ENCODE data around the gene ZNF280A.
A peak's percentile ranks its signal among the peaks of the same experiment; 100 is the strongest.
"Not testable (repeated sequence)": the region's sequence is repeated elsewhere in the genome, so short reads cannot be mapped to it uniquely, and the experiment has no call there.

The ZNF280A gene

DNA sequence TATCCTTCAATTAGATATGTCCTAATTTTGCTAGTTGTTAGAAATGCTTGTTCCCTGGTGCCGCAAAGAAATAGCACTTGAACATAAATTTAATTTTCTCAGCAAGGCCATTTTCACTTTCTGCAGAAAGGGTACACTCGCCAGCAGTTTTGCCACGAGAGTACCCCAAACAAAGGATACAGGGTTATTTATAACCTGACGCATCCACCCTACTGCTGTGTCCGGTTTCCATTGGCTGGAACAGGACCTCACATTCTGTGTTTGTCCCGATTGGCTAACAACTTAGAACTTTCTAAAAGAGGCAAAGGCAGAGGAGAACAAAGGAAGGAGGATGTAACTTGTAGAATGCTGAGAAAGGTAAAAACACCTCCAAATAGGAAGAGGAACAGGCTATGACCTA is 10.2 kb downstream of the ZNF280A start:
- DNase-seq = not testable (repeated sequence)

DNA sequence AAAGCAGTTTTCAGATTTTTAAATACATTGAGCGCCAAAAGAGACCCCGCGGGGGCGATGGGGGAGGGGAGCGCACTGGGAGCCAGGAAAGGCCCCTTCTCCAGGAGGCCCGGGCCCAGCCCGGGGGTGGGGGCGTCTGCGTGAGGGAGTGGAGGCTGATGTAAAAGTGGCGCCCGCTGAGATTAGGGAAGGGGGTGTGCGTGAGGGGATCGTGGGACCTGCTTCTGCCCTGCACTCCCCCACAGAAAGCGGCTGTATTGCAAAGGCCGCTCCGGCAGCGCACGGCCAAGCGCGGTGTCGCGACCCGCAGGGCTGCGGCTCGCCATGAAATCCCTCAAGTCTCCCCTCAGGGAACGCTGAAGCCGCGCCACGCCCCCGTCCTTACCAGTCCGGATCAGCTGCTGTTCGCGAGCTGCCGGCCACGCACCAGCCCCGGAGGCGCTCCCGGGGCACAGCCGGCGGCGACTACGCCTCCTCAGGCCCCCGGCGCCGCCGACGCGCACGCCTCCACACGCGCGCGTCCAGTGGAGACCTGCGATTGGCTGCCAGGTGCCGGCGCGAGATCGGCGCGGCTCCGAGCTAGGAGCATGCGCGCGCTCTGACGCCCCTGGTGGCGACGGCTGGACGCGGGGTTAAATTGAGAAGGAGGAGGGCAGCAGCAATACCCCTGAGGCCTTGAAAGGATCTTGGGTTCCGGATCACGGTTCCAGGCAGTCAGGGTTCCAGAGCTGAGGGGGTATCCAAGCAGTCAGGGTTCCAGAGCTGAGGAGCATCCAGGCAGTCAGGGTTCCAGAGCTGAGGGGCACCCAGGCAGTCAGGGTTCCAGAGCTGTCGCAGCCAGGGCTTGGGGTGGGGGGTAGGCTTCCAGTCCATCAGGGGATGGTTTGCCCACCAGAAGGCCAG is 11.5 kb downstream of the ZNF280A start, which contains the start of gene ZNF280B:
Gene ZNF280B, minus strand, starts transcription at position 469 of the 903 bp plus-strand sequence. CDS start 19,344 bp downstream, outside the sequence.
- DNase-seq = peak; percentile 77

DNA sequence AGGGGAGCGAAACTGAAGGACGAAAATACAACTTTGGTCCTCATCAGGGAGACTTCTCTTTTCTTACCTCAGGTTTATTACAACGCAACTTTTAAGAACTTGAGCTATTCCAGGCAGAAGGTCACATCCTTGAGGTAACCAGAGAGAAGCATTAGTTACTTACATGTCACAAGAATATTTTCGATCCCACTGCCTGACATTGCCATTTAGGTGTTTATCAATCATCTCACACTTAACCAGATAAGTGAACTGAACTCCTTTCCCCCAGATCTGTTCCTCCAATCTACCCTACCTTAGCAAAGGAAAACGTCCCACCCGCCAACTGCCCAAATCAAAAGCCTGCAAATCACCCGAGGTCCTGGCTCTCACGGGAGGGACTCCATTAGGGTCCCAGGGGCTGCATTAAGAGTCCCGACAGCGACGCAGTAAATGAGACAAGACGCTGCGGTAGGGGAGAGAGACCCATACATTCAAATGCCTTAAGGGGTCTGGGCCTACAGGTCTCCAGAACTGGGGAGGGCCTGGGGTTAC is 12.3 kb downstream of the ZNF280A start:
- no peak for DNase-seq

DNA sequence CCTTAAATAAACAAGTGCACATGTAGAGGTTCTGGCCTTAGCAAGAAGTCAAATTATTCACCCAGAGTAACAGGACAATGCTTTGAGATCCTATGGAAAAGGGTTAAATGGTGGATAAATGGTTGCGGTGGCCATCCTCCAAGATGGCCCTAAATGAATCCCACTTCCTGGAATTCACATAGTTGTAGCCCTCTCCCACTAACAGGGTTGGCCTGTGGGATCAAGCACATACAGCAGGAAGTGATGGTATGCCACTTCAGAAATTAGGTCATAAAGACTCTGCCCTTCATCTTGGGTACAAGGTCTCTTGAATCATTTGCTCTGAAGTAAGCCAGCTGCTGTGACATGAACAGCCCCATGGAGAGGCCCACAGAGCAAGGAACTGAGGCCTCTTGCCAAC is 13.3 kb downstream of the ZNF280A start:
- no peak for DNase-seq

DNA sequence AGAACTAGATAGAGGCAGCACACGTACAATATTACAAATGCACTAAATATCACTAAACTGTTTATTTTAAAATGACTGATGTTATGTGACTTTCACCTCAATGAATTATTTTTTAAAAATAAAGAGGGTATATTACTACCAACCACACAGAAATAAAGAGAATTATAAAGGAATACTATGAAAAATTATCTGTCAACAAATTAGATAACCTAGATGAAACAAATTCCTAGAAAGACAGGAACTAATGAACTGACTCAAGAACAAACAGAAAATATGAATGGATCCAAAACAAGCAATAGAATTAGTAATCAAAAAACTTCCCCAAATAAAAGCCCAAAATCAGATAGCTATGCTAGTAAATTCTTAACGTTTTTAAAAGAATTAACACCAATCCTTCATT is 21.8 kb downstream of the ZNF280A start:
- no peak for DNase-seq

DNA sequence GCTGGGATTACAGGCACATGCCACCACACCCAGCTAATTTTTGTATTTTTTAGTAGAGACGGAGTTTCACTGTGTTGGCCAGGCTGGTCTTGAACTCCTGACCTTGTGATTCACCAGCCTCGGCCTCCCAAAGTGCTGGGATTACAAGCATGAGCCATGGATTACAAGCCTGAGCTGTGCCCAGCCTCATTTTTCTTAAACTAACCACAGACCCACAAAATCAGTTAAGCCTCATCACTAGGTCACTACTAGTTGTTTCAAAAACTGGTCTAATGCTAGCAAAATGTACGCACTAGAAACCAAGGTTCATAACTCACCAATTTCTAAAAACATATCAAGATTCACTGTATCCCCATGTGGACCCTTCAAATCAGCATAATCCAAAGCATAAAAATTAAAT is 28.5 kb downstream of the ZNF280A start:
- not testable (repeated sequence) for DNase-seq

DNA sequence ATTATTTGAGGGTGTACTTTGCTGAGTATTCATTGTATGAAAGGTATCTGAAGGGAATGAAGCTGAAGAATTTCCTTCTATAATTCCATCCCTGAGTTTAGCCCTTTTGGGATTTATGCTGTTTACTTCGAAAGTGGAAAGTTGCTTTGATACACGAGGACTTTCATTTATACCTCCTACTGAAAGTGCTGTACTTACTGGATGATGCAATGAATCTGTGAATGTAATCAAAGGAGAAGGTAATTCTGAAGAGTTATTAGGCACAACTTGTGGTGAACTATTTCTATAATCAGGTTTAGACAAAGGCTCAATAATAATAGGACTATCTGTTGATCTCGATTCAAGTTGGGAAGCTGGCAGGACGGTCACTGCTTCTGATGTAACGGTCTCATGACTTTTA is 31.3 kb downstream of the ZNF280A start:
- DNase-seq = no peak

DNA sequence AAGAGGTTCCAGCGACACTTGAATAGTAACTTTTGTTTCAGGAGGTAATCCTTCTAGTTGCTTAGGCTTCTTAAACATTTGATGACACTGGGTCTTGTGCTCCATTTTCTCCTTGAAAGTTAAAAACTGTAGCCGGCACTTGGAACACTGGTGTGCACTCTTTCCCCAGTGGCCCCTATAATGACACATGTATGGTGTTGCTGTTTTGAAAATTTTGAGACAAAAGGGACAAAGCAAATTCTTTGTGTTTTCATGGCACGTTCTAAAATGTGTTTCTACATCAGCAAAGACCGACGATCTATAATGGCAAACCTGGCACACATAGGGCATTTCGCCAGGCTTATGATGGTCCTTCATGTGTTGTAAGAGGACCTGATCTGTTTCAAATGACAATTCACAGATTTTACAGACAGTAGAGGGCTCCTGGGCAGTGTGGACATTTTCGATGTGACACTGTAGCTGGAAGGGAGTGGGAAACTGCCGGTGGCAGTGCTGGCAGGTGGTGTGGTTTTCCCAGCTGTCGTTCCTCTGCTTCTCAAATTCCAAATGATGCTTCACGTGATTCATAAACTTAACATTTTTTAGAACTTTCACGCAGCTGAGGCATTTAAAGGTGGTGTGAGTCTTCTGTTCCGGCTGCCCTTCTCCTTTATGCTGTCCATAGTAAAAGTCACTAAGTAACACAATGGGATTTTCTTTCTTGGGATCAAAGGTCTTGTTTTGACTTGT is 32.0 kb downstream of the ZNF280A start:
- no peak for DNase-seq

DNA sequence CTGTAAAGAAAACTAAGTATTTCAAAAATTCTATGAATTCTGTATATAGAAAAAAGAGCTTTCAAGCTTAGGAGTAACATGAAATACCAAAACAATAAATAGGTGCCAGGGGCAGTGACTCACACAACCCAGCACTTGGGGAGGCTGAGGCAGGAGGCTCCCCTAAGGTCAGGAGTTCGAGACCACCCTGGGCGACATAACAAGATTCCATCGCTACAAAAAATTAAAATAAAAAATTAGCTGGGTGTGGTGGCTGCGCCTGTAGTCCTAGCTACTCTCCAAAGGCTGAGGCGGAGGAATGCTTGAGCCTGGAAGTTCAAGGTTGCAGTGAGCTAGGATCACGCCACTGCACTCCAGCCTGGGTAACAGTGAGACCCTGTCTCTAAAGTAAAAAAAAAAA is 33.0 kb downstream of the ZNF280A start:
- DNase-seq = no peak

DNA sequence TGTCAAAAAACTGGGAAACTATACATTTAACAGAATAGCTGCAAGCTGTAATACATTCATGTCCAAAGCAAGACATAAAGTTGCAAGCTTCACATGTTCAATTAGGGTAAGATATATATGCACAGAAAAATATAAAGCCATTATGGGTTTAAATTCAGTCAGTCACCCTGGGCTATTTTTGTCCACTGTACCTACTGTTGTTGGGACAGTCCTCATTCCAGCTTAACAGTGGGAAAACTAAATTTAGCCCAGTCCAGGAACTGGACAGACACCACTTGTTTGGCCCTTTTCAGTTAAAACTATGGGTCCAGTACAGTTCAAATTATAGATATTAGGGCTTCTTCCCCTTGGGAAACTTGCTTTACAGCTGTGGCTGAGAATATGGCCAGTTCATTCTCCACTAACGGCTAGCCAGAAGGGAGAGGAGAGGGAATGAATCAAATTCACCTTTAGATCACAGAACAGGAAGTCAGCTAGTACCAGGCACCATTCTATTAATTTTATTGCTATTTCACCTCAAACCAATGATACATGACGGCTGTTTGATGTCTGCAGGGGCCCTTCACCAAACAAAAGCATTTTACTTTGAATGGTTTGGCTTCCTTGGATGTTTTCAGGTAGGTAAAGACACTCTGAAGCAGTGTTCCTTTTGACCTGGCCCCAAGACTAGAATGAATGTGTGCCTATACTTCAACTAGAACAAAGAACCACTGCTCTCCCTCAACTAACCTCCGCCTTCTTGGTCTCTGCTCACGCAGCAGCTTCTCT is 33.8 kb downstream of the ZNF280A start:
- no peak for DNase-seq

DNA sequence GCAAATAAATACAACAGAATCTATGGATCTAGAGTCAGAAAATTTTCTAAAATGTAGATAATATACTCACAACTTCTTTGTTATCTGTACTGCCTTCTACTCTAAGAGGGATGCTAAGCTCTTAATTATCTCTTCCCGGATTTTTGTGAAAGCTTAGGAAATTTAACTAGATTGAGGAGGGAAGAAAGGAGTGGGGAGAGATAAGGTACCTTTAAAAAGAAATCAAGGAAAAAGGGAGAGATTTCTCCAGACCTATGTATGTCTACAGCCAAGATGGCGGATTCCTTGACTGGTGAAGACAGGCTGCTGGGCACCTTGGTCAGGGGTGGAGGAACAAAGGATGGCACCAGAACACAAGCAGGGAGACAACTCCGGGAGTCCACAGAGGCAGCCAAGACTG is 34.5 kb downstream of the ZNF280A start:
- no peak for DNase-seq

DNA sequence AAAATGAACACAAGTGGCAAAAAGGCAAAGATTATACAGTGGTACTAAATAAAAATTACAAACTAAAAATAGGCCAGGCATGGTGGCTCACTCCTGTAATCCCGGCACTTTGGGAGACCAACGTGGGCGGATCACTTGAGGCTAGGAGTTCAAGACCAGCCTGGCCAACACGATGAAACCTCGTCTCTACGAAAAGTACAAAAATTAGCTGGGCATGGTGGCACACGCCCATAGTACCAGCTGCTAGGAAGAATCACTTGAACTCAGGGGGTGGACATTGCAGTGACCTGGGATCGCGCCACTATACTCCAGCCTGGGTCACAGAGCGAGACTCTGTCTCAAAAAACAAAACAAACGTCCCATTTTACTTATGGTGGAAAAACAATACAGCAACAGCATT is 36.0 kb downstream of the ZNF280A start:
- no peak for DNase-seq

DNA sequence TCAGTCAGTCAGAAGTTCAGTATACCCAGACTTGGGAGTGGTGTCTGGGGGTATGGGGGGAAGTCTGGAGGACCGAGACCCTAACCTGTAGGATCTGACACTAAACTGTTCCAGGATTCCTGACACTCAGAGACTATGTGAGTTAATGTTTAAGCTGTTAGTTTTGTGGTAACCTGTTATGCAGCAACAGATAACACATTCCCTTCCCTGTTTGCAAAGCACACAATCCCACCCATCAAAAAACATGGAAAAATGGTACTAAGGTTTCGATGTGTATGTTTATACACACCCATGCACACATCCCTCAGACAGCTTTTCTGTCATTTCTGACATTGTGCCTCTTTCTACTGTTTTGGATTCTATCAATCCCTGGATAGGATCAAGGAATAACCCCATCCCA is 39.1 kb downstream of the ZNF280A start:
- no peak for DNase-seq

DNA sequence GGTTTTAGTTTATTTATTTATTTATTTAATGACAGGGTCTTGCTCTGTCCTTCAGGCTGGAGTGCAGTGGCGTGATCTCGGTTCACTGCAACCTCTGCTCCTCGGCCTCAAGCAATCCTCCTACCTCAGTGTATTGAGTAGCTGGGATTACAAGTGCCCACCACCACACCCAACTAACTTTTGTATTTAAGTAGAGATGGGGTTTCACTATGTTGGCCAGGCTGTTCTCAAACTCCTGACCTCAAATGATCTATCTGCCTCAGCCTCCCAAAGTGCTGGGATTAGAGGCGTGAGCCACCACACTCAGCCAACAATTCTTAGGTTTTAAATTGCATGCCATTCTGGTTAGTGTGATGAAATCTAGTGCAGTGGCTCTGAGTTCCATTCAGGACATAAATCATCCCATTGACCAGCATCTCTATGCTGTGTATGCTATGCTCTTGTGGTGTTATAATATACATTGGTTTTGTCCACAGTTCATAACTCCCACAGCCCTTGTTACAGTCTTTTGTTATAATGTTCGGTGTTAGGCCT is 40.0 kb downstream of the ZNF280A start:
- DNase-seq = no peak

DNA sequence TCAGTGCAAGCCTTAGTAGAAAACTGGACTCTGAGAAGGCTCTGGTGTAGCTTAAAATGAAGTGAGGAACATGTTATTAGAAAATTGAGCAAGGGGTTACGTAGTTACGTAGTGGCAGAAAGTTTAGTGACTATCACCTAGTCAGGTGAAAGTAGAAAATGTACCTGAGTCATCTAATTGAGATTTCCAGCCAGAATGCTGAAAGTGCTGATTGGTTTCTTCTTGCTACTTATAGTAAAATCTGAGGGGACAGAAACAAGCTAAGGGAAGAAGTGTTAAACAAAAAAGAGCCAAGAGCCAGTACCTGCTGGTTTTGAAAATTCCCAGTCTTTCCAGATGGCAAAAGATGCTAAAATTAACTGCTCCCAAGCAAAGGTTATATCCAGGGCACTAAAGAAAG is 41.0 kb downstream of the ZNF280A start:
- DNase-seq = no peak

DNA sequence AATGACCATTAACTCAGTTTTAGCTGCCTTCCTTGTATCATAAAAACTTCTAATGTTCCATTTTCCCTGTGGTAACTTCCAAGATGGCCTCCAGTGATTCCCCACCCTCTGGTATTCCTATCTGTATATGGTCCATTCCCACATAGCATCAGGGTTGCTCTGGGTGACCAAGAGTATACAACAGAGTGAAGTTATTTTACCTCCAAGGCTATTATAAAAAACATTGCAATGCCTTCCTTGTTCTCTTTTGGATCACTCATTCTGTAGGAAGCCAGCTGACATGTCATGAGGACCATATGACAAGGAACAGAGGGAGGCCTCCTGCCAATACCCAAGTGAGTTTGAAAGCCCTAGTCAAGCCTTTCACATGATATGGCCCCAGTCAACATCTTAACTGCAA is 41.6 kb downstream of the ZNF280A start:
- DNase-seq = no peak

DNA sequence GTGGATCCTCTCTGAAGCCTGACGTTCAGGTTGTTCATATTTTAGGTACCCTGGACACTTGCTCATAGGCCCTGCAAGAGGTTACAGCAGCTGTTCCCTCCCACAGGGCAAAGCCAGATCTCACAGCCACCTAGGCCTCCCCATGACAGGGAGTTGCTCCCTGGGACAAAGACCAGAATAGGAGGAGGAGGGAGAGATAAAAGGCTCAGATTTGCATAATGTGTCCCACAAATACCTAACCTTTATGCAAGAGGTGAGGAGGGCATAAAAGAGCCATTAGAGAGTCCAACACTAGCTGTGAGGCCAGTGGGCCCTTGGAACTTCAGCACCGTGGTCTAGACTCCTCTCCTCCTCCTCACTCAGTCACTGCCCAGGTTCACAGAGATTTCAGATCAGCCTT is 45.3 kb downstream of the ZNF280A start:
- no peak for DNase-seq

DNA sequence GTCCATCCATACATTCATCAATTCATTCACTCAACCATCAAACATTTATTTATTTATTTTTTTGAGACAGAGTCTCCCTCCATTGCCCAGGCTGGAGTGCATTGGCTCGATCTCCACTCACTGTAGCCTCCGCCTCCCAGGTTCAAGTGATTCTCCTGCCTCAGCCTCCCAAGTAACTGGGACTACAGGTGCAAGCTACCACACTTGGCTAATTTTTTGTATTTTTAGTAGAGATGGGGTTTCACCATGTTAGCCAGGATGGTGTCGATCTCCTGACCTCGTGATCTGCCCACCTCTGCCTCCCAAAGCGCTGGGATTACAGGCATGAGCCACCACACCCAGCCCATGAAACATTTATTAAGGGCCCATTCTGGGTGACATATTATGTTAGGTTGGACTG is 49.0 kb downstream of the ZNF280A start:
- DNase-seq = not testable (repeated sequence)

DNA sequence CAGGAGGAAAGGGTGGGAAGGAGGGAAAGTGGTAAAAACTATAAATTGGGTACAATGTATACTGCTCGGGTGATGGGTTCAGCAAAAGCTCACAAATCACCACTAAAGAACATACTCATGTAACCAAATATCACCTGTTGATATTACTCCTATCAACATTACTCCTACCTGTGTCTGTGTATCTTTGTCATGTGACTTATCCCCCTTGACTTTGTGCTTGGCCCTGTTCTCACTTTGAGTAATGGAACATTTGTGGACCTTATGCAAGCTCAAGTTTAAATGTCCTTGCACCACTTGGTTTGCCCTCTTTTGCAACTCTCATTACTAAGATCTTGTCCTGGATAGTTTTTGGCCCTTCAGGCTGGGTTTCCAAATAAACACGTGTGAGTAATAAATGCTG is 50.5 kb downstream of the ZNF280A start:
- no peak for DNase-seq

DNA sequence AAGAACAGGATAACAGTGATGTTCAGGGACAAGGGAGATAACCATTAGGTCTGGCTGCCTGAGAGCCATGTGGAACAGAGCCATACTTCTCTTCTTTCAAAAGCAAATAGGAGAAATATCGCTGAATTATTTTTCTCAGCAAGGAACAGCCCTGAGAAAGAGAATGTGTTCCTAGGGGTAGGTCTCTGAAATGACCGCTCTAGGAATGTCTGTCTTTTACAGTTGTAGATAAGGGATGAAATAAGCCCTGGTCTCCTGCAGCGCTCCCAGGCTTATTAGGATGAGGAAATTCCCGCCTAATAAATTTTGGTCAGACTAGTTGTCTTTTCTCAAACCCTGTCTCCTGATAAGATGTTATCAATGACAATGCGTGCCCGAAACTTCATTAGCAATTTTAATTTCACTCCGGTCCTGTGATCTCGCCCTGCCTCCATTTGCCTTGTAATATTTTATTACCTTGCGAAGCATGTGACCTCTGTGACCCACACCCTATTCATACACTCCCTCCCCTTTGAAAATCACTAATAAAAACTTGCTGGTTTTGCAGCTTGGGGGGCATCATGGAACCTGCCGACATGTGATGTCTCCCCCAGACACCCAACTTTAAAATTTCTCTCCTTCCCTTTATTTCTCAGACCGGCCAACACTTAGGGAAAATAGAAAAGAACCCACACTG is 51.1 kb downstream of the ZNF280A start:
- DNase-seq = not testable (repeated sequence)

DNA sequence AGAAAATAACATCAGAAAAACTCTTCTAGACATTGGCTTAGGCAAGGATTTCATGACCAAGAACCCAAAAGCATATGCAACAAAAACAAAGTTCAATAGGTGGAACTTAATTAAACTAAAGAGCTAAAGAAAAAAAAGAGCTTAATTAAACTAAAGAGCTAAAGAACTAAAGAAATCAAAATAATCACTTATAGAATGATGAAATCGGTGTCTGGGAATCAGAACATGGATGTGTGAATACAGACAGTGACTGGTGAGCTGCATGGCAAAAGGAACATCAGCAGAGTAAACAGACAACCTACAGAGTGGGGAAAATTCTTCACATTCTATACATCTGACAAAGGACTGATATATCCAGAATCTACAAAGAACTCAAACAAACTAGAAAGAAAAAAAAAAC is 53.0 kb downstream of the ZNF280A start:
- DNase-seq = no peak

DNA sequence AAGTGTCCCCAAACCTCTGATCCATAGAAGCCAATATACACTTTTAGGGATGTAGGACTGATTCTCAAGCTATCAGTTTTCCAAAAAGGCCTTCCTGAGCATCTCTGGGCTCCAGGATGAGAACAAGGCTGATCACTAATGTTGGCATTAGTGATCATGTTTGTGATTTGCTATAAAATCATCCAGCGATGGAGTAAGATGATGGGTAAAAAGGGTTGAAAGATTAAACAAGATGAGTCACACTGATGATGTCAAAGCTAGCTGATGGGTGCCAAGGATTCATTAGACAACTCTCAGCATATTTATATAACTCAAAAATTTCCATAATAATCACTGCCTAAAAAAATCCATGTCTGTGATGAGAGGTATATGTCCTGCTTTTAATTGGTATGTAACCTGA is 54.3 kb downstream of the ZNF280A start:
- no peak for DNase-seq

All from activated gamma-delta T cell treated with Interleukin-2 at 50 U/mL for 16 hours (primary cell).